ENCODE results near the gene SPTLC1.
"Not testable (repeated sequence)": the region's sequence is repeated elsewhere in the genome, so short reads cannot be mapped to it uniquely, and the experiment has no call there.

SPTLC1 gene, protein sequence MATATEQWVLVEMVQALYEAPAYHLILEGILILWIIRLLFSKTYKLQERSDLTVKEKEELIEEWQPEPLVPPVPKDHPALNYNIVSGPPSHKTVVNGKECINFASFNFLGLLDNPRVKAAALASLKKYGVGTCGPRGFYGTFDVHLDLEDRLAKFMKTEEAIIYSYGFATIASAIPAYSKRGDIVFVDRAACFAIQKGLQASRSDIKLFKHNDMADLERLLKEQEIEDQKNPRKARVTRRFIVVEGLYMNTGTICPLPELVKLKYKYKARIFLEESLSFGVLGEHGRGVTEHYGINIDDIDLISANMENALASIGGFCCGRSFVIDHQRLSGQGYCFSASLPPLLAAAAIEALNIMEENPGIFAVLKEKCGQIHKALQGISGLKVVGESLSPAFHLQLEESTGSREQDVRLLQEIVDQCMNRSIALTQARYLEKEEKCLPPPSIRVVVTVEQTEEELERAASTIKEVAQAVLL
- long read RNA-seq, donor 1, transcript SPTLC1-201 (15 exons, 1,894 nt): major isoform, 18 of 21 reads
- long read RNA-seq, donor 1, partial matches to known transcripts: 0 of 21 reads
- long read RNA-seq, donor 1, other reads (novel, unspliced or antisense): 0 of 21 reads
- long read RNA-seq, donor 2, transcript SPTLC1-201 (15 exons, 1,894 nt): major isoform, 9 of 13 reads
- long read RNA-seq, donor 2, partial matches to known transcripts: 0 of 13 reads
- long read RNA-seq, donor 2, other reads (novel, unspliced or antisense): 0 of 13 reads
- long read RNA-seq, donor 3, transcript SPTLC1-201 (15 exons, 1,894 nt): major isoform, 8 of 10 reads
- long read RNA-seq, donor 3, partial matches to known transcripts: 0 of 10 reads
- long read RNA-seq, donor 3, other reads (novel, unspliced or antisense): 0 of 10 reads
- long read RNA-seq, donor 4, transcript SPTLC1-201 (15 exons, 1,894 nt): major isoform, 18 of 28 reads
- long read RNA-seq, donor 4, partial matches to known transcripts: 6 of 28 reads
- long read RNA-seq, donor 4, other reads (novel, unspliced or antisense): 0 of 28 reads
- long read RNA-seq, donor 5, transcript SPTLC1-201 (15 exons, 1,894 nt): major isoform, 18 of 27 reads
- long read RNA-seq, donor 5, partial matches to known transcripts: 6 of 27 reads
- long read RNA-seq, donor 5, other reads (novel, unspliced or antisense): 0 of 27 reads
- long read RNA-seq, donor 6, transcript SPTLC1-201 (15 exons, 1,894 nt): major isoform, 18 of 24 reads
- long read RNA-seq, donor 6, partial matches to known transcripts: 0 of 24 reads
- long read RNA-seq, donor 6, other reads (novel, unspliced or antisense): 0 of 24 reads
- long read RNA-seq, donor 7, transcript SPTLC1-201 (15 exons, 1,894 nt): major isoform, 23 of 31 reads
- long read RNA-seq, donor 7, transcript SPTLC1-204 (3 exons, 490 nt): minor isoform, 5 of 31 reads
- long read RNA-seq, donor 7, partial matches to known transcripts: 0 of 31 reads
- long read RNA-seq, donor 7, other reads (novel, unspliced or antisense): 0 of 31 reads
- long read RNA-seq, donor 8, transcript SPTLC1-201 (15 exons, 1,894 nt): major isoform, 21 of 30 reads
- long read RNA-seq, donor 8, transcript SPTLC1-204 (3 exons, 490 nt): minor isoform, 5 of 30 reads
- long read RNA-seq, donor 8, partial matches to known transcripts: 0 of 30 reads
- long read RNA-seq, donor 8, other reads (novel, unspliced or antisense): 0 of 30 reads

DNA sequence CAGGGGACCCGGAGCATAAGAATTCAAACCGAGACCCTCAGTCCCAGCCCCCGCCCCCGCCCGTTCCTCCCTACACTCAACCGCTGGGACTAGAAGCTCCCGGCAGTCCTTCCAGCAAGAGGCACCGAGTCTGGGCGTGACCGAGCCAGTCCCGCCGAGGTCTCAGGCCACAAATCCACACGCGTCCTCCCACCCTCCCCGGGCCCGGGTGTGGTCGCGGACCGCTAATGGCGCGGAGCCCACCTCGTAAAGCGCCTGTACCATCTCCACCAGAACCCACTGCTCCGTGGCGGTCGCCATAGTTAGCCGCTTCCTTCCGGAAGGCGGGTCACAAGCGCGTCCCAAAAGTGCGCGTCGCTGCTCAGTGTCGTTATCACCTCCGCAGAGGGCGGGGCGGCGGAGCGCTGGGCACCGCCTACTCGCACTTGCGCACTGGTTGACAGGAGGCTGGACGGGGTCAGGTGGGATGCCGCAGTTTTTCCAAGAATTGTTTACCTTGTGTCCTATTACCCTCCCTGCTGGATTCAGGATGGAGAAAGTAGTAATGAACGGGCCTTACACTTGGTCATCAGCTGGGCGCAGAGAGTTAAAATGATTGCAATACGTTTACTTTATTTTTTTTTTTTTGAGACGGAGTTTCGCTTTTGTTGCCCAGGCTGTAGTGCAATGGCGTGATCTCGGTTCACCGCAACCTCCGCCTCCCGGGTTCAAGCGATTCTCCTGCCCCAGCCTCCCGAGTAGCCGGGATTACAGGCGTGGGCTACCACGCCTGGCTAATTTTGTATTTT, at the start of gene SPTLC1:
Gene SPTLC1 (minus strand): TSS at position 343 of the 788 bp plus-strand sequence. CDS start 43 bp downstream, at position 300.
- DNase-seq: peak; percentile 95

DNA sequence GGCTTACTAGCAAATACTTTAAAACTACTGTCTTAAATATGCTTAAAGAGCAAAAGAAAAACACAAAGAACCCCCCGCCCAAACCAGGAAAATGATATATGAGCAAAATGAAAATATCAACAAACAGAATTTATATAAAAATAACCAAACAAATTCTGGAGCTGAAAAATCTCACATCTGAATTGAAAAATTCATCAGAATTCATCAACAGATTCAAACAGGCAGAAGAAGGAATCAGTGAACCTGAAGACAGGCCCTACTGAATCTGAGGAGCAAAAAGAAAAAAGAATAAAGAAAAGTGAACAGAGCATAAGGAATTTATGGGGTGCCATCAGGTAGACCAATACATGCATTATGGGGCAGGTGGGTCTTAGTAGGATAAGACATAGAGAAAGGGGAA, 49.8 kb upstream of the SPTLC1 start:
- no peak for DNase-seq

DNA sequence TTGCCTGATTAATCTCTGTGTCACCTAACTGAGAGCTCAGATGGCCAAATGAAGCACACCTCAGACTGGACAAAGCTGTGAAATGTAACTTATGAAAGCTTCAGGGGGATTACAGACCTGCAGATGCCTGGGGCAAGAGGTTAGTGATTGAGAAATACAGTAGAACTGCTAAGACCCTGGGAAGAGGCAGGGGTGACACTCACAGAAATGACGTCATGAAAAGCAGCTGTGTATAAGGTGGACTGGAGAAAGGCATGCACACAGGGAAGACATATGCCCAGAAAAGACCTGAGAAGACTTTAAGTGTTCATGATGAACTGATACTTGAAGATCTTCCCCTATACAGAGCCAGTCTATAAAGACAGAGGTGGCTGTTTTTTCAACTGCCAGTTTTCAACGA, 49.3 kb upstream of the SPTLC1 start:
- DNase-seq: no peak

DNA sequence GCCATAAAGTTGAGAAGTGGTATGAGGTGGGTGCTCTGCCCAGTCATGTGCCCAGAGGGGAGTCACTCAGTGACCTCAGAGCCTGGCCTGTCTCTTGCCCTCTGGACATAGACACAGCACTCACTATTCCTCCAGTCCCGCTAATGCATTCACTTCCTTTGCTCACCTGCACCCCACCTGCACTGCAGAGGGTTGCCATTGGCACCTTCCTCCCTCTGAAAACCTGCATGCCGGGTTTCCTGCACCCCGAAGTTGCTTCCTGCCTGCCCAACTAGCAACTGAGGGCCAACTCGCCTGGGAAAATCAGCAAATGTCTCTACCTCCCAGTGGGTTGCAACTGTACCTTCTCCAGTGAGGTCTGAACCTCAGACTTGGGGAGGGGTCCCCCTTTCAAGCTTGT, 48.1 kb upstream of the SPTLC1 start:
- DNase-seq: no peak

DNA sequence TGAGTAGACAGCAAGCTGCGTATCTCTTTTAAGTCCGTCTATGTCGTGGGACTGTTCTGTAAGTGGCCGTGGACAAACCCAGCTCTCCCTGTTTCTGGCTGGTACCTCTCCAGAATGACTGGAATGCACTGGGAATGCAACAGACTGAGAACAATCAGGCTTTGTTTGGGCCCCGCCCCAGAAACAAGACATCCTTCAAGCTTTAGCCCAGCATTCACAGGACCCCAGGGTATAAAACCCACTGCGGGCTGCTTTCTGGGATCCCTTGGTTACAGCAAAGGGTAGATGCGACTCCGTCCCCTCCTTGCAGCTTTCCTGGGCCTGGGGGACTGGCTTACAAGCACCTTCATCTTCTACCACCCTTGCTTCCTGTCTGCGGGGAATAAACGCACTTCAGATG, 45.6 kb upstream of the SPTLC1 start:
- no peak for DNase-seq

DNA sequence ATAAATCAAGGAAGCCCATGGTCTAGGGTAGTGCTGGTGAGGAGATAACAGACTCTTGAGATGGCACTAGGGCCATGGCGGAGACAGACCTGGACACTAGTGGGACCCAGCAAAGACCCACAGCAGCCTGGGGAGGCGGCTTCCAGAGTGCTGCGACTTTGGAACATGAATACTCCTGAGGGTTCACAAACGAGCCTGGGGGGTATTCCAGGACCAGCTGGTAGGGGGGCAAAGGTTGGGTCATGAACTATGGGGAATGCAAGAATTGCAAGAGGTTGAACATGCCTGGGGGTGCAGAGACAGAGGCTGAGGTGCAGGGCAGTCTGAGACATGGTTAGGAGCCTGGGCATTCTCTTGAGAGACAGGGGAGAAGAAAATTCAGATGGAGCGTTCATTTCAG, 43.8 kb upstream of the SPTLC1 start:
- DNase-seq: no peak

DNA sequence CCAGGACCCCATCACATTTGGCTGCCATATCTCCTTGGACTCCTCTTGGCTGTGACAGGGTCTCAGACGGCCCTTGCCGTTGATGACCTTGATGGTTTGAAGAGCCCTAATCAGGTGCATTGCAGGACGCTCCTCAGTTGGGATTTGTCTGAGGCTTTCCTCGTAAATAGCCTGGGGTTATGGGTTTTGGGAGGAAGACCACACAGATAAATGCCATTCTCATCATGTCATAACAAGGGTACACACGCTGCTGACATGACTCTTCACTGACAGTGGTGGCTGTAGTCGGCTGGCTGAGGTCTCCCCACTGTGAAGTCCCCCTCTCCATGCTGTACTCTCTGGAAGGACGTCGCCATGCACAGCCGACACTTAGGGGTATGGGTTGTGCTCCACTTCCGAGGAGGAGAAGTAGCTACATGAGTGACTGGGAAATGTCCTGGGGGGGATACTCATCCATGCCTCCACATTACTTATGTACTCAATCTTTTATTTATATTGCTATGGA, 42.9 kb upstream of the SPTLC1 start:
- no peak for DNase-seq

DNA sequence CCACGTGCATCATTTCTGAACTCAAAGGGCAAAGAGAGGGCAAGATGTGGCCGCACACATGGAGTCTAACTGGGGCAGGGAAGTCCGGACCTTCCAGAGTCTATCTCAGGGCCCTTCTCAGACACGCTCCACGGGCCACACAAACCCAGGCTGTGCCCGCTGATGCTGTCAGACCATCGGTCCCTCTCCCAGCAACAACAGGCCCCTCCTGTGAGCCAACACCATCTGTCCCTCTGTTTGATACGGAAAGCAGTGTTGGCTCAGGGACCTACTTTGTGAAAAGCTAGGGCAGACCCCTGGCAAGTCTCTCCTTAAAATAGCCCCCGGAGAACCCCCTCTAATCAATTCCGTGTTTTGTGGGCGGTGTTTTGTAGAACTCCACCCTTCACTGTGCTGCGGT, 40.5 kb upstream of the SPTLC1 start:
- DNase-seq: not testable (repeated sequence)

DNA sequence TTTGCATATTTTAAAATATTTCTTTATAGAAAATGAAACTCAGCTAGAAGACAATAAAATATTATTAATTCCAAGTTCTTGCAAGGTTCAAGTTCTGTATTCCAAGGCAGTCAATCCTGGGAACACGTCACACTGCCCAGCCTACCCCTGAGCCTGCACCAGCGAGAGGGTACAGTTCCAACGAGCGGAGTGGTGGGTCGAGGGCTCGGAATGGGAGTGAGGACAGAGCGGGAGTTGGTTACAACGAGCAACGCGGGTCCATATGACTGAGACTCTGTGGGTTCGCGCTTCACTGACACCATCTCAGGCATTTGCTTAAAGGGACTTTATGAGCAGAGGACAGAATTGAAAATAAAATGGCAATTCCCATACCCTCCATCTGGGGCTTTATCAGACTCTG, 40.0 kb upstream of the SPTLC1 start:
- no peak for DNase-seq

DNA sequence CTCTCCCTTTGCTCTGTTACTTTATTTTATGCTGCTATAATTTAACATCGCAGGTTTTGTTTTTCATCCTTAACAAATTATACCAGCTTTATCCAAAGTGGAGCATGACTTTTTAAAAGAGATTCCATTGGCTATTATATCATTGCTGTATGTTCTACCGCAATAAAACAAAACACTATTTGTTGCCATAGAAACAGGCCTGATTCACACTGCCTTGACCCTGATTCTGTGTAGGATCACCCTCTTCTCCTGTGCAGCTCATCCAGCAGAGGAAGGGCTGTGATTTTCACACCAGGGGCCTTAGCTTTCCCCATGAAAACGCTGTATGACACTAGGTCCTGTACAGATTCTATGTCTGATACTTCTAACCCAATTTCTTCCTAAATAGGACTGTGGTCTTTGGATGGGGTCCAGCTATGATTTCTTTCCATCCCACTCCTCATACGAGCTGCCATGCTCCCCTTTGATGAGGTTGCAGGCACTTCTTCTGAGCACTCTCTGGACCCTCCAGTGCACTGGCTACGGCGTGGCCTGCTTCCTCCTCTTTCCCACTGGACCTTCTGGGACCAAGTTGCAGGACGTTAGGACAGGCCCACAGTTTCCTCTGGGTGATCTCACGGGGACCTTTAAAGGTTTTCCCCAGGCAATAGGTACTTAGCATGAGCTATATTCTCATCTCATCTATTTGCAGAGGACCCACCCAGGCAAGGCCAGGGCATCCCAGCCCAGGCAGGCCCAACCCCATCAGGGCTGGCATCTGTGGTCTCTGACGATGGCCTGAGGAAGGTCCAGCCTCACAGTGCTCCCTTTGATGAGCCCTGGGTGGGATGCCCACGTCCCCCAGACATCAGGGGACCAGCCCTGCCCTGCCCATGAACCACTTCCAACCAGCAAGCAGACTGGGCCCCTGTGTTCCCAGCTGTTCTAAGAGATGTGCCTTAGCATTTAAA, 38.5 kb upstream of the SPTLC1 start:
- not testable (repeated sequence) for DNase-seq

DNA sequence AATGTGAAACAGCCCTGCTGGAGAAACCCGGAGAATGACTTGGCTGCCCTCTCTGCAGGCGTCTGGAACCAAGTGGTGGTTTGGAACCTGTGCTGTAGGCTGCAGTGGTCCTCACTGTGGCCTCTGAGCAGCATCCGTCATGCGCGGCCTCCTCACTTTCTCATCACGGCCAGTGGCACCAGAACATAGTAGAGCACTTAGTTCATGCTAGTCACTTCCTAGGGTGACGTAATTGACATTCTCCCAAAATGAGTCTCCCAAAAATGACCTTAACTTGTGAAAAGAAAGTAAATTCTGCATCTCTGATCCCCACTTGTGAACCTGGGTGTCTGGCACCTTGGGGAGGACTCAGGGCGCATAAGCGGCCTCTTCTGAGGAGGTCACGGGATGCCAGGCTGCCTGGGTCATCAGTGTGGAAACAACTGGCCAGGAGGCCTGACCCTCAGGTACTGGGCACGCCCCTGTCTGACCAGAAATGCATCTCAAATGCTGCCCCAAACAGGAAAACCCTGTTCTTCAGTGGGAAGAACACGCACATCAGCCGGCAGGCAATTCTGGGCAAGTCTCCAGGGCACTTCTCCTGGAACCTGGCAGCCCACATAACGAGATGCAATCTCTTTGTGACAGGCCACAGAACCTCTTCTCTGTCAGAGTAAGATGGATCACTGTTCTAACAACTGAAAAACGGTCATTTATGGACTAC, 36.6 kb upstream of the SPTLC1 start:
- DNase-seq: no peak

DNA sequence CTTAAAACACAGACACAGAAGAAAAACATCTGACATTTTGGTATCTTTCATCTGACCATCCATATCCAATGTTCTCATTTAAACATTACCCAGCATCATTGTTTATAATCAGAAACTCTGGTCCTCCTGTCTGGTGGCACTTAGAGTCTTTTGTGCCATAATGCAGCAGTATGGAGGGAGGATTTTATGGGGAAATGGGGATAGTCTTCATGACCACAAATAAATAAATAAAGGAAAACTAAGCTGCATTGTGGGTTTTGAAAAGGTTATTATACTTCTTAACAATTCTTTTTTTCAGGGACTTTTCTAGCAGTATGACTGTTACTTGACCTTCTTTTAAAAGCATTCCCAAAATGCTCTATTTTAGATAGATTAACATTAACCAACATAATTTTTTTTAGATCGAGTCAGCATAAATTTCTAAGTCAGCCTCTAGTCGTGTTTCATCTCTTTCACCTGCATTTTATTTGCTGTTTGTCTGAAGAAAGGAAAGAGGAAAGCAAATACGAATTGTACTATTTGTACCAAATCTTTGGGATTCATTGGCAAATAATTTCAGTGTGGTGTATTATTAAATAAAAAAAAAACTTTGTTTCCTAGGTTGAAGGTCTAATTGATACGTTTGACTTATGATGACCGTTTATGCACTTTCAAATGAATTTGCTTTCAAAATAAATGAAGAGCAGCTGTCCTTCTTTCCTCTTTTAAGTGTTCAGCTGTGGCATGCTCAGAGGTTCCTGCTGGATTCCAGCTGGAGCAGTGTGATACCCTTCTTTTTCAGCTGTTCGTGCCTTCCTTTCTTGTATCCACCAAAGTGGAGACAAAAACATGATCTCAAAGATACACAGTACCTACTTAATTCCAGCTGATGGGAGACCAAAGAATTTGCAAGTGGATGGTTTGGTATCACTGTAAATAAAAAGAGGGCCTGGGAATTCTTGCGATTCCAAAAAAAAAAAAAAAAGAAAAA, 35.6 kb upstream of the SPTLC1 start:
- not testable (repeated sequence) for DNase-seq

DNA sequence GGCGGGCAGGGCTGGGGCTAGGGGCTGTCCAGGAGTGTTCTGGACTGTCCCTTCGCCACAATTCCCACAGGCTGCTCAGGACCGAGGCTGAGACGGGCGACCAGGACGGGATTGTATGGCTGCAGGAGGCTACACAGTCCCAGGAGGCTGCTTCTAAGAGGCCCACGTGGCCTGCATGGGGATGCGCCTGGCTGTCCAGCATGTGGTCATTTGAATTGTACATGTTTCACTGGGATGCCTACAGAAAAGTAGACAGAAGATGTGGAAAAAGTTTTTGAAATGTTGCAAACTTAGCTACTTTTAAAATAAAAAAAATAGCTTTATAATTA, 32.6 kb upstream of the SPTLC1 start:
- no peak for DNase-seq

DNA sequence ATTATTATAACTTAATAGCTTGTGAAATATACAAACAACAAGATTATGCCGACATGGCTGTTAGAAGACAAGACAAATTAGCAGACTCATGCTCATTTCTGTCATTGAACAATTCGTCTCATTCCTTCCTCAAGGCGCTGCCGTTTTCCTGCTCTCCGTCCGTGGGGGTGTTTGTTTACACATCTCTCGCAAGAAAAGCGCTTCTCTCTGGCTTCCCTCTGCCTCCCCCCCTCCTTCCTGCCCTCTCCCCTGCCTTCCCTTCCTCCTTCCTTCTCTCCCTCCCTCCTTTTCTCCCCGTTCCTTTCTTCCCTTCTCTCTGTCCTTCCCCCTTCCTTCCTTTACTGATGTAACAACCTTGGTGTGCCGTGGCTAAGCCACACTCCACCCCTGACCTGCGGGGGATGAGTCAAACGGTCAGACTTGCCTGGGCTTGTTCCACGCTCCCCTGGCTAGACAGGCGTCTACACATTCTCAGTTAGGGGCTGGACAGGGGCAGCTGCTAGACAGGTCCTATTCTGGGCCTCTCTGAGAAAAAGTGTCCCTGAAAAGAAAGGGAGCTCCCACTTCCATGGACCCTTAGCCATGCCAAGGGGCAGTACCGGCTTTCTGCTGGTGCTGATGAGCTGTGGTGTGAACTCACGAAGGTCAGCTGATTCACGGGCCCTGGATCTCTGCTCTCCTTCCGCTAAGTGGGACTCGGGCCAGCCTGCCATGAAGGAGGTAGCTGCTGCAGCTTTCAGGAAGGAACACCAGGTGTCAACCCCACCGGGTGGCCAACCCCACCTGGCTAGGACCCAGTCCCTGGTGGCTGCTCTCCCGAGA, 32.0 kb upstream of the SPTLC1 start:
- peak; percentile 51 for DNase-seq

DNA sequence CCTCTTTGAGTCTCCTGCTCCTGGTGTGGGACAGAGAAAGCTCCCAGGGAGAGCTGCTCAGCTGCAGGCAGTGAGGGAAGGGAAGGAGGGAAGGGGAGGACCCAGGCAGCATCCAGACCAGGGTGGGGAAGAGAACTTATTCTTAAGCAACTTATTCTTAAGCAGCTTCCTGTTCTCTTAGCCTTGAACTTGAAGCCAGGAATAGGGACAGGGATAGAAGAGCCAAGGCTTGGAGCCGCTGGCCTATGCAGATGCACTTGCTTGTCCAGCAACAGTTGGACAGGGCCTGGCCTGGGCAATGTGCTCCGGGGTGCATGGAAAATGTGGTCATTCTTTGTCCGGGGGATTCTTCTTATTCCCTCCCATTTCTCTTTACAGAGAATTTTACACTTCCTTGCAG, 31.4 kb upstream of the SPTLC1 start:
- DNase-seq: no peak

DNA sequence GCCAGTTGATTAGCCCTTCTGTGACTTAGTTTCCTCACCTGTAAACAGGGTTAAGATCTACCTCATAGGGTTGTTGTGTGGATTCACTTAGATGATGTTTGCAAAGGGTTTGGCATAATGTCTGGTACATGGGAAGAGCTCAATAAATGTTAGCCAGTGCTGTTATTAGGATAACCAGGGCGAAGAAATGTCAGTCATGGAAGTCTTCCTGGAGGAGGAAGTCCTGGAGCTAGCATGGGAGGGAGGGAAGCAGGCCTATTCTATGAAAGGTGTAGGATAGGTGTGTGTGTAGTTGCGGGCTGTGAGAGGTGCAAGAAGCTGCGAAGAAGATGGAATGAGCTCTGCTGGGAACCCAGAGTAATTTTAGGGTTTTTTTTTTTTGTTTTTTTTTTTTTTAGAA, 30.6 kb upstream of the SPTLC1 start:
- DNase-seq: not testable (repeated sequence)

DNA sequence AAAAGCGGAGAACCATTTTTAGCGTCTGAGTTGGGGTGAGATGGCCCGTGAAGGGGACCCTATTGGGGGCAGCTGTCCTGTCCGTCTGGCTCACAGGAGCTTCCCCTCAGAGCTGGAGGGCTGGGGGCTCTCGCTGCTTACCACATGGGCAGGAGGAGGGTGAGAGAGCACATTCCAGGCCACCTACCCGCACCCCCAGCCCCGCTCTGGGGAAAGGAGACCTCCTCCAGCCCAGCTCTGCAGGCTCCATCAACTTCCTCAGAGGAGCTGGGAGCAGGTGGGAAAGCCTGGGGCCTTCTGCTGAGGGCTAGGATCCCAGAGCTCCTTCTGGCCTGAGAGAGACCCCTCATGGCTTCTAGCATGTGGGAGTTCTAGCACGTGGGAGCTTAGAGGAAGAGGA, 27.1 kb upstream of the SPTLC1 start:
- DNase-seq: no peak

Data from right kidney (tissue), 9 donors.